Fibroblast of the conjunctiva (primary cell): ENCODE data around the gene PDE6G.

Experiments used
- DNase-seq: peaks from one replicate; pipeline ENCODE4 v3.0.0-alpha.2; 2010; ENCODE audit warnings: low read depth

Gene PDE6G

DNA sequence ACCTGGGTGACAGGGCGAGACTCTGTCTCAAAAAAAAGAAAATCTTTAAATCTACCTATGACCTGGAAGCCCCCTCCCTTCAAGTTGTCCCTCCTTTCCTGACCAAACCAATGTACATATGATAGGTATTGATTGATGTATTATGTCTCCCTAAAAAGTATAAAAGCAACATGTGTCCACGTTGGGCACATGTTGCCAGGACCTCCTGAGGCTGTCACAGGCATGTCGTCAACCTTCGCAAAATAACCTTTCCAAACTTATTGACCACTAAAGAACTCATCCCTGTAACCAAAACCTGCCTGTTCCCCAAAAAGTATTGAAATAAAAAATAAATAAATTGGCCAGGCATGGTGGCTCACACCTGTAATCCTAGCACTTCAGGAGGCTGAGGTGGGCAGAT, 5.7 kb upstream of the PDE6G start:
- DNase-seq, result no peak

DNA sequence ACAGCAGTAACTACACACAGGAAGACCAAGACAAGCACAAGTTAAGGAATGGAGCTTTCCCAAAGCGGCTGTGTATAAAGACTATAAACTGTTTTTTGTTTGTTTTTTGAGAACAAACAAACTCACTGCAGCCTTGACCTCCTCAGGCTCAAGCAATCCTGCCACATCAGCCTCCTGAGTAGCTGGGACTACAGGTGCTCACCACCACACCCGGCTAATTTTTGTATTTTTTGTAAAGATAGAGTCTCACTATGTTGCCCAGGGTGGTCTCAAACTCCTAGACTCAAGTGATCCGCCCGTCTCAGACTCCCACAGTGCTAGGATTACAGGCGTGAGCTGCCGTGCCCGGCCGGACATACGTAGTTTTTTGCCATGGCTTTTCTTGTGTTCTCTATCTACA, 4.1 kb upstream of the PDE6G start:
- DNase-seq, result no peak

DNA sequence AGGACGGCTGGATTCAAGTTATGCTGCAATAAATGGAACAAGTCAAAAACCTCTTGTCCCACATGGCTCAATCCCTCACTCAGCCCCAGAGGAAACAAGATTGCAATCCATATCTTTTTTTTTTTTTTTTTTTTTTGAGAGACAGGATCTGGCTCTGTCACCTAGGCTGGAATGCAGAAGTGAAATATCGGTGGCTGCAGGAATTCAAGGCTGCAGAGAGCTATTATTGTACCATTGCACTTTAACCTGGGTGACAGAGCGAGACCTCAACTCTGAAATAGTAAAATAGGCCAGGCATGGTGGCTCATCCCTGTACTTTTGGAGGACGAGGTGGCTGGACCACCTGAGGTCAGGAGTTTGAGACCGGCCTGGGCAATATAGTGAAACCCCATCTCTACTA, 2.7 kb upstream of the PDE6G start:
- no peak for DNase-seq

DNA sequence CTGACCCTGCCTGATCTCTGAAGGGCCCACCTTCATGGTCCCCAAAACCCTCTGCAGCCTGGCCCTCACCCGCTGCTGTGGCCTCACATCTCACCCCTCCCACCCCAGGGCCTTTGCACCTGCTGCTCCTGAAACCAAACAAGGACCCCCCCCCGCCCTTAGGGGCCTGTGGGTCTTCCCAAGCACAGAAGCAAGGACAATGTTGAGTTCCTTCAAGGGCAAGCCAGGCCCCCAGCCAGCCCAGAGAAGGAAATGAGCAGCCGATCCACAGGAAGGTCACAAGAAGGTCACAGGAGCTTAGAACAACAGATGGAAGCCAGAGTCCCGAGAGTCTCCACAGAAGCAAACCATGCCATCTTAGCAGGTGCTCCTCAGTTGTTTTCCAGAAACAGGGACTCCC, 493 bp upstream of the PDE6G start:
- DNase-seq, result no peak

DNA sequence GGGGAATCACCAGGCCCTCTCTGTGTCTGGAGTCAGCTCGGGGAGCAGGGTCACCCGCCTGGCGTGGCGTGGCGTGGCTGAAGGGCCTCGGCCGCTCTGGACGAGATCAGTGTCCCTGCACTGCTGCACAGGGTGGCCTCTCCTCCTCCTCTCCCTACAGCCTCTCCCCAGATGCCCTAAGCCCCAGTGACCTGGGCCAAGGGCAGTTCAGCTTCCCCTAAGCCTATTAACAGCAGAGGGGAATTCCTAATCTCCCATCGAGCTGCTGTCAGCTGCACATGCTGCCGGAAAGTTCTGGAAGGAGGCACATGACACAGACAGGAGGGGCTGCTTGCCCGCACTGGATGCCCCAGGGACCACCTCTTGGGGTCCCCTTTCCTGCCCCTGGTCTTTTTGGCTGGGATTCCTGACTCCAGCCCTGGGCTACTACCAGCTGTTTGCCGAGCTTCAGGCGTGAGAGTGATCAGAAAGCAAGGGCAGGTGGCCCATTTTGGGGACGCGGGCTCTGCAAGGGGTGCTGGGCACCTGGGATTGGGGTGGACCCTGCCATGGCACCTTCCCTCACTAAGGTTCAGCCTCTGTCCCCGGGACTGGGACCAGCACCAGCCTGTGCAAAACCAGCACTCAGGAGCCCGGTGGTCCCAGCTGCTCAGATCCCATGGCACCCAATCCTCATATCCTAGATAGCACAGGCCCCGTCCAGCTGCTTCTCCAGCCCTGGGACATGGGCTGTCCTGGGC, 794 bp downstream of the PDE6G start:
- no peak for DNase-seq

DNA sequence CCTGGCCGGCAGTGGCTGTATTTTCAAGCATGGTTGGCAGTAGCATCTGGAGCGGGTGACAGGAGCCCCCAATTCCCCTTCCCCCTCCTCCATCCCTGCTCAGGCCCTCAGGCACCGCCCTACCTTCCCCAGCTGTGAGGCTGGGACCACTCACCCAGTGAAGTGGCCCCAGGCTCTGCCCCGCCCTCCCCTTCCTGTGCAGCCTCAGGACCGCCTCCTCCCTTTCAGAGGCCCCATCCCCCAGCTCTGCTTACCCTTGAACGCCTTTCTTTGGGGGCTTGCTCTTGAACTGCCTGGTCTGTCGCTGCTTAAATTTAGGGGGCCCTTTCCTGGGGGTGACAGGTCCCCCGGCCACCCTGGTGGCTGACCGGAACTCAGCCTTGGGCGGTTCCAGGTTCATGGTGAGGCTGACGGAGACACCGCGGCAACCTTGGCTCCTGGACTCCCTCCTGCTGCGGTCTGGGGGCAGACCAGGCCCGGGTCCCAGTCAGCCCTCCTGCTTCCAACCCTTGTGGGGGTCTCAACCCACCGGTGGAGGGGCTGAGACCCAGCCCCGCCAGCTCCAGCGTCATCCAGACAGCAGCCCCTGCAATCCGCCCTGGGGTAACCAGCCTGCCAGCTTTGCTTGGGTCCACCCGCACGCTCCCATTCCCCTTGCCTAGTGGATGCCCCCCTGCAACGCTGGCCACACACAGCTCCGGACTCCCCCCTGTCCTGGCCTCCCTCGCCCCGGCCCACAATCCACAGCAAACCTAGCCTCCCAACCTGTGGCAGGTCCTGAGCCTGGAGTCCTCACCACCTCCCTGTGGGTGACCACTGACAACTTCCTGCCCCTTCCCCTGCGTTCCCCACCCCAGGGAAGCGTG, 3.2 kb downstream of the PDE6G start:
- DNase-seq, result no peak

DNA sequence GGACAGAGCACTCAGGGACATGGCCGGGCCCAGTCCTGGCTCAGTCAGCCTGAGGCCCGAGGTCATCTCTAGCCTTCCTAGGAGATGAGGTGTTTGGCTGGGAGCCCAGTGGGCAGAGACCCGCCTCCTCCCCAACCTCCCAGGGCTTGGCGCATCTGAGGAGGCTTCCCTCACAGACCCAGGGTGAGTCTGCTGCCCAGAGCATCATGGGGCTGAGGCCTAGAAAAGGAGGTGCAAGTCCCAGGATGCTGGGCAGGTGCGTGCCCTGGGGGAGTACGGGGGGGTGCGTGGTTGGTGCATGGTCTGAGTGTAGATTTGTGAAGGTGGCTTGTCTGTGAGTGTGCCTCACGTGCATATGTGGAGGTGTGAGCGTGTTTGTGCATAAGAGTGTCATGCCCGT, 4.7 kb downstream of the PDE6G start:
- DNase-seq, result peak; percentile 78

DNA sequence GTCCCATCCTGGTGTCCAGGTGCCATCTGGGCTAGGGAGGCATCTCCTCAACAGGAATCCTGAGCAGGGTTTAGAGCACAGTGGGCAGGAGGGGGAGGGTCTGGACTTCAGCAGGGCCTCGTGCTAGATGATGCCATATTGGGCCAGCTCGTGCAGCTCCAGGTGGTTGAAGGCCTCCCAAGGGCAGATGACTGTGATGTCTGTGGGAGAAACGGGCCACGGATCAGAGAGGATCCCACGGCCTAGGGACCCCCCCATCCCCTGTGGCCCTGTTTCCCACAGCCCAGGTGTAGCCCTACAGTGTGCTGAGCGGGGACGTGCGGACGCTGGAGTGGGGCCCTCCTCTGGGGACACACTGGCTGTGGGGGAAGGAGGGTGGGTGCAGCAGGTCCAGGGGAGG, 5.4 kb downstream of the PDE6G start:
- no peak for DNase-seq

DNA sequence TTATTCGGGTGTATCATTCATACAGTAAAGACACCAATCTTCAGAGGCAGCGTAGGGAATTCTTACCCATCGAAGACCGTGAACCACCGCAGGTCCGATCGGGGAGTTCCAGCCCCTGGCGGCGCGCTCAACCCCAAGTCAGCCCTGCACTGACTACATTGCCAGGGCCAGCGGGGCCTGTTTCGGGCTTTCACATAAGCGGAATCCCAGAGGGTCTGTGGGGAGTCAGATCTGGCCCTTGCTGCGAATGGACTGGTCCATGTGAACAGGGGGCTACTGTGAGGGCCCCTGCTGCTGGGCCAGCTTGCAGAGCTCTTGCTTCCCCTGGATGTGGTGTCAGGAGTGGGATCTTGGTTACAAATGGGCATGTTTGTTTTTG, 7.6 kb downstream of the PDE6G start:
- DNase-seq, result no peak

DNA sequence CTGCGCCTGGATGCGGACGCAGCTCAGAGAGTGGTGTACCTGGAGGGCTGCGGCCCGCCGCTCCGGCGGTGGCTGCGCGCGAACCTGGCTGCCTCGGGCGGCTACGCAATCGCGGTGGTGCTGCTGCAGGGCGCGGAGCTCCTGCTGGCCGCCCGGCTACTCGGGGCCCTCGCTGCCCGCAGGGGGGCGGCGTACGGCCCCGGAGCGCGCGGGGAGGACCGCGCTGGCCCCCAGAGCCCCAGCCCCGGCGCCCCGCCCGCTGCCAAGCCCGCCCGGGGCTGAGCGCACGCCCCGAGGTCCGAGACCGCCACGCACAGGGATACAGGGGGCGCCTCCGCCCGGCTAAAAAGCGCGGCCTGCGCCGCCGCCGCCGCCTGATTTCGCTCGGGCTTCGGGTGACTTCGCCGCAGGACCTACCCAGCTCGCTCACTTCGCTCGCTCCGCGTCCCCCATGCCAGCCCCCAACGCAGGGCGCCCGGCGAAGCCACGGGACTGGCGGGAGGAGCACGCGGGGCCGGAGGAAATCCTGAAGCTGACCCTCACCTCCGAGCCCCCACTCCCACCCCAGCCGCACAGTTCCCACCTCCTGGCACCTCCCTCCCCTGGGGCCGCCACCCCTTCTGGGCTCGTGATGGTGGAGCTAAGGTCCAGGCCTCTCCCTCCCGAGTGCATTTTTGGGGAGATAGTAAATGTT, 8.2 kb downstream of the PDE6G start:
- no peak for DNase-seq

DNA sequence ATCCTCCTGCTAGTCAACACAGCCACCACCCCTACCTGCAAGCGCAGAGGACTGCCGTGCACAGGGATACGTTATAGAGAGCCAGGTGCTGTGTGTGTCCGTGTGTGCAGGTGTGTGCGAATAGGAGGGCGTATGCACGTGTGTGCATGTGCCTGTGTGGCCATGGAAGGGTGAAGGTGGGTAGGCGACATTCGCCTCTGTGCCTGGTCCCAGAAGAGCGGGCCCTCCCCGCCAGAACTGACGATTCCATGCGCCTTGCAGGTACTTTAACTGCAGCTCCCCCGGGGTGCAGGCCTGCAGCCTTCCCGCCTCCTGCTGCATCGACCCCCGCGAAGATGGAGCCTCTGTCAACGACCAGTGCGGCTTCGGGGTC, 8.7 kb downstream of the PDE6G start:
- DNase-seq, result no peak

DNA sequence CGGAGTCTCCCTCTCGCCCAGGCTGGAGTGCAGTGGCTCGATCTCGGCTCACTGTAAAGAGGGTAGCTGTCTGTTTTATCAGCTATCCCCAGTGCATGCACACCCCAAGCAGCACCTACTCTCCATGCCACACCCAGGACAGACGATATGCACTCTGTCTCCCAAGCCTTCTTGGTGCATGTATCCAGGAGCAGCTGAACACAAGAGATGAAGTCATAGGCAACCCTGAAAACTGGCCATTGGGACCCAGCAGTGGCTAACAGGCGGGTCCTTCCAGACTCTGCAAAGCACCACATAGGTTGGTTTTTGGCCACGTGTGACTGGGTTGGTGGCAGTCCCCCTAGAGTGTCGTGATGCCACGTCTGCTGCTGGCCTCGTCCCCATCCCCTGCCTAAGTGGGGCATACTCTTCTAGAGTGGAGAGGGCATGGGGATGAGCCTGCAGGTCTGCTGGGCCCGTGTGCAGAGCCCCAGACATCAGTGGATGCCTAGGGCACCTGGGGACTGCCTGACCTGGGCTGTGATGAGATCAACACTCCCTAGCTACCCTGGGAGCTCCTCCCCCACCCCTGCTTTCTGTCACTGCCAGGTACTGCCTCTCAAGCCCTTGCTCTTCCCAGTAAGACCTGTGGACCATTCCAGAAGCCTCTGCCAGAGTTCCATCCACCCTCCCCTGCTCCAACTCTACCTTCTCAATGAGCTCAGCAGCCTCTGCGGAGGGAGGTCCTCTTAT, 9.3 kb downstream of the PDE6G start:
- no peak for DNase-seq

DNA sequence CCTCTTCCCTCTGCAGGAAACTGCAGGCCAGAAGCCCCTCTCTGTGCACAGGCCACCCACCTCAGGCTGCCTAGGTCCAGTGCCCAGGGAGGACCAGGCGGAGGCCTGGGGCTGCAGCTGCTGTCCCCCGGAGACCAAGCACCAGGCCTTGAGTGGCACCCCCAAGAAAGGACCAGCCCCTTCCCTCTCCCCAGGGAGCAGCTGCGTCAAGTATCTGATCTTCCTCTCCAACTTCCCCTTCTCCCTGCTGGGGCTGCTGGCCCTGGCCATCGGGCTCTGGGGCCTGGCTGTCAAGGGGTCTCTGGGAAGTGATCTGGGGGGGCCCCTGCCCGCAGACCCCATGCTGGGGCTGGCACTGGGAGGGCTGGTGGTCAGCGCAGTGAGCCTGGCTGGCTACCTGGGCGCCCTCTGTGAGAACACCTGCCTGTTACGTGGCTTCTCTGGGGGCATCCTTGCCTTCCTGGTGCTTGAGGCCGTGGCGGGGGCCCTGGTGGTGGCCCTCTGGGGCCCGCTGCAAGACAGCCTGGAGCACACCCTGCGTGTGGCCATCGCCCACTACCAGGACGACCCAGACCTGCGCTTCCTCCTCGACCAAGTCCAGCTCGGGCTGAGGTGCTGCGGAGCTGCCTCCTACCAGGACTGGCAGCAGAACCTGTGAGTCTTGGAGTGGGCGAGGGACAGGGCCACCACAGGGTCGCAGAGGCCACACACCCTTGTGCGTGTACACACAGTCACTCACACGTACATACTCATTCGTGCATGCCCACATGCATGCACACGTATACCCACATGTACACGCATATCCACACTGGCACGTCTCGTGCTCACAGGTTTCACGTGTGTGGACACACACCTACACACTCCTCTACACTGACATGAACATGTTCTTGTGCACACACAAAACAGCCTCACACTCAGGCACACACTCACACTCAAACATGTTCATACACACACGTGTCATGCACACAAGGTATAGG, 11.1 kb downstream of the PDE6G start:
- DNase-seq, result no peak

DNA sequence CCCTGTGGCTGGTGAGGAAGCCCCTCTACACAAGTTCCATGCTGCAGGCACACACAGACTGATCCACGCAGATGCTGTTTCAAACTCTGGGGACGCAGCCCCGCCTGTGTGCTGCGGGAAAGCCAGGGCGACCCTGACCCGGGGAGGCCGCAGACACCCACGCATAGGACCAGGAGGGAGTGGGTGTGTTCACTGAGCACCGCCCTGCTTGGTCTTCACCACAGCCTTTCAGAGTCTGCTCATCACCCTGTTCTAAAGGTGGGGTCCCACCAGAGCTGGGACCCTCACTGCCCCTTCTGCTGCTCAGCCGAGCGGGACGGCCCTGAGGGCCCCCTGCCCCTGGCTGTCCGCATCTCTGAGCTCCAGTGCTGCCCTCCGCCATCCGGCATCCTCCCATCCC, 11.8 kb downstream of the PDE6G start:
- DNase-seq, result no peak

DNA sequence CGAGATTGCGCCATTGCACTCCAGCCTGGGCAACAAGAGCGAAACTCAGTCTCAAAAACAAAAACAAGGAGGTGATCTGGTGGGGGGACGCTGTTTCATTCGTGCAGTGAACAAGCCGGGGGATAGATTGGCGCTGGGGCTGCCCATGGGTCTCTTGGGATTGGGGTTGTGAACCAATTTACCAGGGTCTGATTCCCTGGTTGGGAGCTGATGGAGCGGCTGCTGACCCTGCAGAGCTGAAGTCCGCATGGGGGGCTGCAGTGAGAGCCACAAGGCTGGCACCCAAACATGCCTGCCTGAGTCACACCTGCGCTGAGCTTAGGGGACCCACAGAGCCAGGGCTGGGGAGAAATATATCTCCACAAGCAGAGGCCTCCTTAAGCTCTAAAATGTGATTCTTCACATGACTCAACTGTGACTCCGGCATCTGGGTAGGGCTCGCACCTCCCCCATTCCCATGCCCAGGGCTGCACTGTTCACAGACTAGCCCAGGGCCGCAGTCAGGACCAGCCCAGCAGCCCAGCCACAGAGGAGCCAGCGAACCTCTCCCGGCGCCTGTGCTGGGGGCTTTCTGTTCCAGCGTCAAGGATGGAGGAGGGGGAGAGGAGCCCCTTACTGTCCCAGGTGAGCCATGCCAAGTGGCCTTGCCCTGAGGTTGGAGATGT, 14.4 kb downstream of the PDE6G start:
- no peak for DNase-seq

DNA sequence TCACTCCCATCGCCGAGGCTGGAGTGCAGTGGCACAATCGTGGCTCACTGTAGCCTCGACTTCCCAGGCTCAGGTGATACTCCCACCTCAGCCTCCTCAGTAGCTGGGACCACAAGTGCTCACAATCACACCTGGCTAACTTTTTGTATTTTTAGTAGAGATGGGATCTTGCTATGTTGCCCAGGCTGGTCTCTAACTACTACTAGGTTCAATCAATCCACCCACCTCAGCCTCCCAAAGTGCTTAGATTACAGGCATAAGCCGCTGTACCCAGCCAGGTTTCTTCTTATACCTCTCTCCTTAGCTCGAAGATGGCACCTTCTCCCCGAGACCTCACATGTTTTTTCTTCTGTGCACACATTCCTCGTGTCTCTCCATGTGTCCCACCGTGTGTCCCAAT, 16.3 kb downstream of the PDE6G start:
- DNase-seq, result no peak

DNA sequence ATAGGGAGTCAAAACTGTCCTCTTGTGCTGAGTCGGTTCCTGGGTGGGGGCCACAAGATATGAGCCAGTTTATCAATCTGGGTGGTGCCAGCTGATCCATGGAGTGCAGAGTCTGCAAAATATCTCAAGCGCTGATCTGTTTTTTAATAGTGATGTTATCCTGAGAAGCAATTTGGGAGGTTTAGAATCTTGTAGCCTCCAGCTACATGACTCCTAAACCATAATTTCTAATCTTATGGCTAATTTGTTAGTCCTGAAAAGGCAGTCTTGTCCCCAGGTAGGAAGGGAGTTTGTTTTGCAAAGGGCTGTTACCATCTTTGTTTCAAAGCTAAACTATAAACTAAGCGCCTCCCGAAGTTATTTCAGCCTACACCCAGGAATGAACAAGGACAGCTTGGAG, 17.7 kb downstream of the PDE6G start:
- DNase-seq, result no peak

DNA sequence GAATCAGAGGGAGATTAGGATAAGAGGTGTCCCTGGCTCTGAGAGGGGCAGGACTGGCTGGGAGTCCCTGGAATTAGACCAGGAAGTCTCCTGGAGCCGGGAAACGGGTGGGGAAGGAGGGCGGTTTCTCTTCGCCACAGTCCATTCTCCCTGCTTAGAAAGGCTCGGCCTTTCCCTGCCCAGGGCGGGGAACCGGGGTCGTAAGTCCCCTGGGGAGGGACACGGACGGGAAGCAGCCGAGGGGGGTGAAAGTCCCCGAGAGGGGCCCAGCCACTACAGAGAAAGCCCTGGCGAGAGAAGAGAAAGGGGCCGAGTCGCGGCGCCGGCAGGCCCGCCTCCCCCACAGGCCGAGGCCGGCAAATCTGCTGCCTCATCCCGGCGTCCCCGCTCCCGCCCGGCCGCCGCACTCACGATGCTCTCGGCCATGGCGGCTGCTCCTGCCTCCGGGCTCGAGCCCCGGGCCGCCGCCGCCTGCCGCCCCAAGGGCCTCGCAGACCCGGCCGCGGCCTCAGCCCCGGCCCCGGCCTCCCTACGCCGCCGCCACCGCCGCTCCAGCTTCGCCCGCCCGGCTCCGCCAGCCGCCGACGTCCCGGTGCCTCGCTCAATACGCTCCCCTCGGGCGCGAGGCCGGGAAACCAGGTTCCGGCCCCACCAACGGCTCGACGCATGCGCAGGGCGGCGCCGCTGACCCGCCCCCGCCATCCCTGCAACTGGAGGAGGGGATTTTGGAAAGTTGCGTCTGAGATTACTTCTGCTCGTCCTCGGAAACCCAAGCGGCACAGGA, 19.6 kb downstream of the PDE6G start, which contains the start of the genes NPLOC4 and TSPAN10:
TSS of gene NPLOC4 (minus strand) at position 608 of the 784 bp plus-strand sequence. CDS start at position 426, 182 bp downstream.
TSS of gene TSPAN10 (plus strand) at position 692 of the 784 bp plus-strand sequence. CDS start 5,217 bp downstream, outside the sequence.
- DNase-seq, result peak; percentile 67

DNA sequence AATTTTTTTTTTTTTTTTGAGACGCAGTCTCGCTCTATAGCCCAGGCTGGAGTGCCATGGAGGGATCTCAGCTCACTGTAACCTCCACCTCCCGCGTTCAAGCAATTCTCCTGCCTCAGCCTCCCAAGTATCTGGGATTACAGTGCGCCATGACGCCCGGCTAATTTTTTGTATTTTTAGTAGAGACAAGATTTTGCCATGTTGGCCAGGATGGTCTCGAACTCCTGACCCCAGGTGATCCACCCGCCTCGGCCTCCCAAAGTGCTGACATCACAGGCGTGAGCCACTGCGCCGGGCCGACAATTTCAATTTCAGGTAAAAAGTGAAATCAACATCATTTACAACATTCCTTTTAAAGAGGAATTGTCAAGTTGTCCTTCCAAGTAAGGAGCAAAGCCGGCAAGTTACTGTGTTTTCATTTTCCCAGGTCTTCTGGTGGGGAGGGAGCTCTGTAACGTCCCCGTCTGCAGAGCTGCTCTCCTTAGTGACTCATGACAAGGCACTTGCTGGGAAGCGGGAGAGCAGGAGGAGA, 20.3 kb downstream of the PDE6G start:
- no peak for DNase-seq
